ENCODE data around the gene TNMD.

Gene TNMD

GRCh38 chrX:100642290-100642689, 57.6 kb downstream of the TNMD start:
- TF ChIP-seq CTCF (IDR thresholded peaks at IDR 0.05; ENCODE audit: low read depth, low read length, missing control alignments): no peak
- H3K4me3 ChIP-seq (replicated peaks; ENCODE audit: low read depth, low read length): no peak overlapping the region
- DNase-seq (ENCODE audit: extremely low read depth, low read depth): no peak

GRCh38 chrX:100643212-100643611, 58.5 kb downstream of the TNMD start:
- no peak for TF ChIP-seq CTCF (IDR thresholded peaks at IDR 0.05; ENCODE audit: low read depth, low read length, missing control alignments)
- no peak overlapping the region for H3K4me3 ChIP-seq (replicated peaks; ENCODE audit: low read depth, low read length)
- DNase-seq (ENCODE audit: extremely low read depth, low read depth): no peak

DNA sequence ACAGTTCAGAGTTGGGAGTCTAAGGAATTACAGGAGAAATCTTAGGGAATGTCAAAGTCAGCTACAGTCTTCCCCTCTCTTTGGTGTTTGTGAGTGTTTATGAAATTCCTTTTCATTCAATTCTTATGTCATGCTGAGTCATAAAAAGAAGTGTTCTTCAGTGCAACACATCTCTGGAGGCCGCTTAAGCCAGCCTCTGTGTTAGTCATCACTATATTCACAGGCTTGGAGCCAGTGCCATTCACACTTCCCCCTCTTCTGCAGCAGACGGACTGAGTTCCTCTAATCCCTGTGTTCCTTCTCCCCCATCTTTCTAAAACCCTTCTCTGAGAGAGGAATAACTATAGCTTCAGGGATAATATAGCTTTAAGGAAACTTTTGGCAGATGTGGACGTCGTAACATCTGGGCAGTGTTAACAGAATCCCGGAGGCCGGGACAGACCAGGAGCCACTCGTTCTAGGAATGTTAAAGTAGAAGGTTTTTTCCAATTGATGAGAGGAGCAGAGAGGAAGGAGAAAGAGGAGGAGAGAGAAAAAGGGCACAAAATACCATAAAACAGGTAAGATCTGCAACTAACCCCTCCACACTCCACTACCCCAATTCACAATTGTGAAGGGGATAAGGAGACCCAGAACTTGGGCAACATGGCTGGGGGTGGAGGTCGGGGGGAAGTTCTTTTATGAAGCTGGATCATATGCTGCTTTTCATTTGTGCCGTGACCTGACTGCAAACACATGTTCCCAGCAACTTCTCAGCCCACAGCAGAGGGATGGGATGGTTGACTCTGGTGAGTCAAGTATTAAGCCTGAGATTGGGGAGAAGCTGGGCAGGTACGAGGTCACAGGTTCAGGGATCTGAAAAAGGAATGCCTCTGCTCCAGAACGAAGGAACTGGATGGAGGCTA, 59.5 kb downstream of the TNMD start, which contains the start of gene SRPX2:
Gene SRPX2 (plus strand): TSS at position 244 of the 905 bp plus-strand sequence. CDS start 2,124 bp downstream, outside the sequence.
- peak; percentile 63 for DNase-seq (ENCODE audit: extremely low read depth, low read depth)
- no peak for TF ChIP-seq CTCF (IDR thresholded peaks at IDR 0.05; ENCODE audit: low read depth, low read length, missing control alignments)
- peak within 1 kb of the TSS; percentile 53 for H3K4me3 ChIP-seq (replicated peaks; ENCODE audit: low read depth, low read length)

GRCh38 chrX:100645106-100645505, 60.4 kb downstream of the TNMD start:
- DNase-seq (ENCODE audit: extremely low read depth, low read depth): no peak
- H3K4me3 ChIP-seq (replicated peaks; ENCODE audit: low read depth, low read length): peak overlapping the region; percentile 53
- no peak for TF ChIP-seq CTCF (IDR thresholded peaks at IDR 0.05; ENCODE audit: low read depth, low read length, missing control alignments)

- no peak for DNase-seq (ENCODE audit: extremely low read depth, low read depth)
- TF ChIP-seq CTCF (IDR thresholded peaks at IDR 0.05; ENCODE audit: low read depth, low read length, missing control alignments): no peak
- H3K4me3 ChIP-seq (replicated peaks; ENCODE audit: low read depth, low read length): no peak overlapping the region
These were observed 62.4 kb downstream of the TNMD start for GRCh38 chrX:100647095-100647494.

DNA sequence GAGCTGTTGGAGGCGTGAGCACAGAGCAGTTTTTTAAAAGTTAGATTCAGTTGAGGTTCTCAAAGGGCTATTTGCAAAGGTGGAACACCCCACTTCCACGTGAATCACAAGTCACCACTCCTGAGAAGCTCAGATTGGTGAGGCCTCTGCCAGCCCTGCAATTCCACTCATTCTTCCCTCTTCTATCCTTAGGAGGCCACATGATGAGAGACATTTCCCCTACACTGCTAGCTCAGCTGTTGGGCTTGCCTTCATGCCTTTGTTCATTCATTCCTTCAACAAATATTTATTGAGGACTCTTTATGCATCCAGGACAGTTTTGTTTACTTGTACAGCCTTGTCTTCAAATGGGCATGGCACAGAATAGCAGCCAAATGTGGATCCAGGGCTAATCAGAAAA, 63.0 kb downstream of the TNMD start:
- no peak for DNase-seq (ENCODE audit: extremely low read depth, low read depth)
- H3K4me3 ChIP-seq (replicated peaks; ENCODE audit: low read depth, low read length): no peak overlapping the region
- TF ChIP-seq CTCF (IDR thresholded peaks at IDR 0.05; ENCODE audit: low read depth, low read length, missing control alignments): no peak
